ENCODE results near the gene GNAS. TPM values are rescaled to one million over a fixed set of nuclear protein-coding genes. Genes with fewer than 3 reads are reported as not detected.

GNAS gene
- 1,877 and 1,936 TPM in 2 replicates for total RNA-seq (2022)
- percentile 96 among the genes with signal in this experiment for Bru-seq, nascent RNA
- percentile 94 among the genes with signal in this experiment for BruChase-seq, experiment 1, labeled RNA remaining after a 2-hour chase
- percentile 95 among the genes with signal in this experiment for BruChase-seq, experiment 2, labeled RNA remaining after a 6-hour chase
- long read RNA-seq, transcript GNAS-210 (13 exons, 1,972 nt), result minor isoform, 943 of 2,822 reads
- long read RNA-seq, transcript GNAS-201 (12 exons, 1,866 nt), result minor isoform, 539 of 2,822 reads
- long read RNA-seq, transcript GNAS-211 (12 exons, 1,931 nt), result major isoform, 1,011 of 2,822 reads
- long read RNA-seq, transcript GNAS-207 (13 exons, 1,975 nt), result minor isoform, 144 of 2,822 reads
- long read RNA-seq, partial matches to known transcripts, result 105 of 2,822 reads
- long read RNA-seq, other reads (novel, unspliced or antisense), result 50 of 2,822 reads

GRCh38 chr20:58852543-58853271, at the start of gene GNAS:
TSS of gene GNAS (plus strand) at chr20:58852716.
- peaks cover 14% of the 10 kb centered on the region for H3K4me1 Mint-ChIP-seq (ENCODE audit: low read depth, unreplicated experiment)
- no peaks in the 10 kb centered on the region for H3K9me3 Mint-ChIP-seq (ENCODE audit: unreplicated experiment)
- H3K4me1 ChIP-seq, result no peaks in the 10 kb centered on the region
- no TSS peak for BruUV-seq (replicated peaks)
- peak within 1 kb of the TSS; percentile 49 for H3K4me3 ChIP-seq (ENCODE audit: low read depth, low read length)
- 0 out of 2 replicates have a peak, but pooled peaks cover 1% of the 10 kb centered on the region for H3K27me3 ChIP-seq (replicated peaks; ENCODE audit: control insufficient read depth, insufficient read depth, low read length)
- POLR2A ChIA-PET, result no interaction called here
- peak; percentile 57 to 71 for TF ChIP-seq CTCF (IDR thresholded peaks at IDR 0.05; ENCODE audit: insufficient read depth in 1 of 2, low read depth in 1 of 2, low read length in 1 of 2, severe bottlenecking in 1 of 2, unreplicated experiment in 1 of 2)
- peaks cover 25% of the 10 kb centered on the region for H3K9me3 ChIP-seq
- CTCF ChIA-PET, result interaction anchor here (0.6 to 1.8 kb wide), 2 partner anchors 18 to 84 kb away, joined by 3 to 6 read pairs; no protein-coding TSS in a partner anchor
- peak within 1 kb of the TSS; percentile 84 for H3K4me3 Mint-ChIP-seq (ENCODE audit: unreplicated experiment)
- intact Hi-C loops (cut with micrococcal nuclease; ENCODE audit: unreplicated experiment), result loop anchor here (5.0 kb wide), 1 partner anchor 200 kb away; the partner anchor contains the start of gene STX16
- DNase-seq, result peak; percentile 71 to 75
- no peaks in the 10 kb centered on the region for H3K36me3 Mint-ChIP-seq (ENCODE audit: insufficient read depth, unreplicated experiment)
- no peaks in the 10 kb centered on the region for H3K36me3 ChIP-seq (ENCODE audit: control insufficient read depth, insufficient read depth, low read length)
- H3K27ac Mint-ChIP-seq (ENCODE audit: unreplicated experiment), result no peak within 1 kb of the TSS
- peaks cover 19% of the 10 kb centered on the region for H3K27me3 Mint-ChIP-seq (ENCODE audit: insufficient read depth, unreplicated experiment)

DNA sequence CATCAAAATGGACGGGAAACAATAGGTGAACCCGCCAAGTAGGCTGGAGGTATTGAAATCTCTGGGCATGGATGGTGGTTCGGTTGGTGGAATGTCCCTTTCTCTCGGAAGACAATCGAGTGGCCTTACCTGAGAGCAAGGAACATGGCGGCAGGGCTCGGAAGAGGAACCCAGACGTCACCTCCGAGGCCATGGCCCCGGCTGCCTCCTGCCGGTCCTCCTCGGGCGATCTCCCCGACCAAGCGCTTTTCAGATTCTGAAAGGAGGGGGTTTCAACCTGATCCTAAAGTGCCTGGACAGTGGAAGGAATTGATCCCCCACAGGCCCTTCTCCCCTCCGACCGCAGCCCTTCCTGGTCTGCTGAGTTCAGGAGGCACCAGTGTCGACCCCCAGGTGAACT, 49.0 kb upstream of the GNAS start:
- peaks cover 41% of the 10 kb centered on the region for H3K27me3 Mint-ChIP-seq (ENCODE audit: insufficient read depth, unreplicated experiment)
- H3K4me3 ChIP-seq (ENCODE audit: low read depth, low read length), result no peak overlapping the region
- peaks cover 8% of the 10 kb centered on the region for H3K4me1 Mint-ChIP-seq (ENCODE audit: low read depth, unreplicated experiment)
- H3K9me3 ChIP-seq, result no peaks in the 10 kb centered on the region
- ChIA-PET POLR2A (no interaction called here), CTCF (no interaction called here)
- no peak overlapping the region for H3K27ac Mint-ChIP-seq (ENCODE audit: unreplicated experiment)
- H3K36me3 ChIP-seq (ENCODE audit: control insufficient read depth, insufficient read depth, low read length), result no peaks in the 10 kb centered on the region
- no peaks in the 10 kb centered on the region for H3K9me3 Mint-ChIP-seq (ENCODE audit: unreplicated experiment)
- no peaks in the 10 kb centered on the region for H3K36me3 Mint-ChIP-seq (ENCODE audit: insufficient read depth, unreplicated experiment)
- H3K4me1 ChIP-seq, result no peaks in the 10 kb centered on the region
- BruUV-seq (replicated peaks), result no TSS peak
- intact Hi-C loops (cut with micrococcal nuclease; ENCODE audit: unreplicated experiment), result no loop called here
- H3K4me3 Mint-ChIP-seq (ENCODE audit: unreplicated experiment), result no peak overlapping the region
- H3K27me3 ChIP-seq (replicated peaks; ENCODE audit: control insufficient read depth, insufficient read depth, low read length), result no peaks in the 10 kb centered on the region; the same call in none of the 2 replicates
- no peak for DNase-seq
- no peak for TF ChIP-seq CTCF (IDR thresholded peaks at IDR 0.05; ENCODE audit: insufficient read depth in 1 of 2, low read depth in 1 of 2, low read length in 1 of 2, severe bottlenecking in 1 of 2, unreplicated experiment in 1 of 2)

DNA sequence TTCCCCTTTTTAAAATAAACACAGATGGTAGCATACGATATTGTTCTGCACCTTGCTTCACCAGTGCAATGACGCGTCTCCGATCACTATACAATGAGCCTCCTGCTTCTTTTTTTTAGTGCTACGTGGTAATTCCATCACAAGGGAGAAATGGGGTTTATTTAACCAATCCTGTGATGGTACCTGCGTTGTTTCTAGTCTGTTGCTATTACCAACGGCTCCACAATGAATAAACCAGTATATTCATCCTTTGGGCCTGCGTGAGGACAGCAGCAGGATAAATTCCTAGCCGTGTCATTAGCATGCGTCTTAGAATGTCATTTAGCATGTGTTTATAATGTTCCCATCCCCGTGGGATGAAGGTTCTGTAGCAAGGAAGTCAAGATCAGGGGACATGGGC, 44.7 kb upstream of the GNAS start:
- POLR2A ChIA-PET, result no interaction called here
- Mint-ChIP-seq H3K4me3 (ENCODE audit: unreplicated experiment) (no peak overlapping the region), H3K36me3 (ENCODE audit: insufficient read depth, unreplicated experiment) (no peaks in the 10 kb centered on the region), H3K9me3 (ENCODE audit: unreplicated experiment) (no peaks in the 10 kb centered on the region), H3K27me3 (ENCODE audit: insufficient read depth, unreplicated experiment) (peaks cover 32% of the 10 kb centered on the region), H3K27ac (ENCODE audit: unreplicated experiment) (no peak overlapping the region), H3K4me1 (ENCODE audit: low read depth, unreplicated experiment) (peaks cover 8% of the 10 kb centered on the region)
- intact Hi-C loops (cut with micrococcal nuclease; ENCODE audit: unreplicated experiment), result no loop called here
- 0 out of 2 replicates have a peak, but pooled peaks cover 1% of the 10 kb centered on the region for H3K27me3 ChIP-seq (replicated peaks; ENCODE audit: control insufficient read depth, insufficient read depth, low read length)
- CTCF ChIA-PET, result no interaction called here
- BruUV-seq (replicated peaks), result no TSS peak
- no peaks in the 10 kb centered on the region for H3K4me1 ChIP-seq
- no peaks in the 10 kb centered on the region for H3K9me3 ChIP-seq
- no peak overlapping the region for H3K4me3 ChIP-seq (ENCODE audit: low read depth, low read length)
- TF ChIP-seq CTCF (IDR thresholded peaks at IDR 0.05; ENCODE audit: insufficient read depth in 1 of 2, low read depth in 1 of 2, low read length in 1 of 2, severe bottlenecking in 1 of 2, unreplicated experiment in 1 of 2), result no peak
- no peak for DNase-seq
- no peaks in the 10 kb centered on the region for H3K36me3 ChIP-seq (ENCODE audit: control insufficient read depth, insufficient read depth, low read length)
